ENCODE data around the gene SWAP70.

SWAP70 gene

GRCh38 chr11:9776203-9776602 lies 112.3 kb downstream of the SWAP70 start:
- DNase-seq (ENCODE audit: low read depth, low spot score) = no peak

- no peak for DNase-seq (ENCODE audit: low read depth, low spot score)
Measured at GRCh38 chr11:9777066-9777465, 113.2 kb downstream of the SWAP70 start.

- DNase-seq (ENCODE audit: low read depth, low spot score) = no peak
Measured at GRCh38 chr11:9777525-9777924, 113.6 kb downstream of the SWAP70 start.

GRCh38 chr11:9780929-9781328 lies 117.1 kb downstream of the SWAP70 start:
- DNase-seq (ENCODE audit: low read depth, low spot score) = no peak

DNA sequence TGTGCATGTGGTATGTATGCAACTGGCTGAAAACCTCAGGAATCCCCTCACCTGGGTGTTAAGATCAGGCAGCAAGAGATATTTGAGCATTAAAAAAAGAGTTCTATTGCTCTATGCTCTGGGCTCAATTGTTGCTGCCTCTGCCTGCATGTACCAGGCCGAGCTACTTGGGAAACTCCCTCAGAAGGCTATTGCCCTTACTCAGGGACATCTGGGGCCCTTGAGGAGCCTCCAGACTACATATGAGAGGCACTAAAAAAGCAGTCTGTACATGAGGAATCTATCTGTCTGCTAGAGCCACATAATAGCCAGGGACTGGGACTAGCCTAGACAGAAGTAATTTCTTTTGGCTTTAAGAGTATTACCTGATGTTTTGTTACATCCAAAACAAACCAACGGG lies 120.1 kb downstream of the SWAP70 start:
- no peak for DNase-seq (ENCODE audit: low read depth, low spot score)

DNA sequence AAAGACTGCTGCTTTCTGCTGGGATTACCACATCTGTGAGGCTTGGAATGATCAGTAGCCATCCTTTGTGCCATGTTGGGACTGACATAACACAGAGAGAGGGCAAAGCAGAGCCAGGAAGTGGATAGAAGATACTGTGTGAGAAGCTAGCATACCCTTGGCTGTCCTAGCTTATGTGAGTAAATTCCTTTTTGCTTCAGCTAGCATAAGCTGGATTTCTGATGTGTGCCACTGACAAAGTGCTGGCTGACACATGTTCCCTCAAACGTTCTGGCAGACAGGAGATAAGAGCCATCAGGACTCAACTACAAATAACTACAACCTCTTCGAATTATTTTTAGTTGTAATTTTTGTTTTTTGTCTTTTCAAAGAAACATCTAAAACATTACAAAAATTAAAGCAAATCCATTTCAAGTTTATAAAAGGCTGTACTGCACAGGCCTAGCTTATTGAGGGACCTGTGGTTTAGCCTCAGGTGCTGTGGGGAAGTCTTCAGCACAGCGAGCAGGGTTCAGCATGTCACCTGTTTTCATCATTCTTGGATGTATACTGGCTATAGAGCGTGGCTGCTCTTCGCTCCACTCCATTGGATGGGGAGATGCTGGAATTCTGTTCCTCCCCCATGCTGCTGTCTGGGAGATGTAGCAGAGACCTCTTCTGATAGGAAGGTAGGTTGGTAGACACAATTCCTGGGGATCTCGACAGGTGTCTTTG lies 120.9 kb downstream of the SWAP70 start:
- DNase-seq (ENCODE audit: low read depth, low spot score) = no peak

- DNase-seq (ENCODE audit: low read depth, low spot score) = no peak
Measured at GRCh38 chr11:9787260-9787659, 123.4 kb downstream of the SWAP70 start.

GRCh38 chr11:9787981-9788521 lies 124.2 kb downstream of the SWAP70 start:
- DNase-seq (ENCODE audit: low read depth, low spot score) = no peak

DNA sequence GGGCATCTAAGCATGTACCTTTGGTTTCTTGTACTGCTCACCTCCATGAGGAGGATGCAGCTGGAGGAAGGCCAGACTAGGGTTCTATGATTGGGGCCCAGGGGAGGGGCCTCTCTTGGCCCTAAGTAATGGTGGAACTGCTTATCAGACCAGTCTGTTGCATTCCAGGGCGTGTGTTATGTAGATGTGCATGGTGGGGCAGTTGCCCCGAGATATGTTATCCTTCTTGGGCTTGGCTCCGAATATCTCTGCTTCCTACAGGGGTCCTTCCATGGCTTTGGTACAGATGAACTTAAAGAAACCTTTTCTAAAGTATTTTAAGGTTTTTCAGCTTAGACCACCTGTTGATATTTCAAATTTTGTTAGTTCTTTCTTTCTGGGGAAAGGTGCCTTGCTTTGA lies 126.0 kb downstream of the SWAP70 start:
- no peak for DNase-seq (ENCODE audit: low read depth, low spot score)

DNA sequence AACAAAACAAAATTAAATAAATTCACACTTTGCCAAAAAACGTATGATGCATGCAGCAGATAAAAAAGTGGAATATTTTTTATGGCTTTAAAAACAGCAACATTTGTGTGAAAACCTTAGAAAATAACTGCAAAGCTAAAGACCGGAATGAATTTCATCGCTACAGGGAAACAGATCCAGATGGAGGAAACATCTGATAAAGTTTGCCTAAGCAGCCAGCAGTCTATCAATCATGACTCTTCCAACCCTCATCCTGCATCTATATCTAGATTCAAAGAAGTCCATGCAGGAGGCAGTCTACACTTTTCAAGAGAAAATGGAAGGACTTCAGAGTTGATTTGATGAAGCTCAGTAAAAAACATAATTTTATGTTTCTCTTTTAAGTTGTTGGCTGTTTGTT lies 126.8 kb downstream of the SWAP70 start:
- DNase-seq (ENCODE audit: low read depth, low spot score) = no peak

DNA sequence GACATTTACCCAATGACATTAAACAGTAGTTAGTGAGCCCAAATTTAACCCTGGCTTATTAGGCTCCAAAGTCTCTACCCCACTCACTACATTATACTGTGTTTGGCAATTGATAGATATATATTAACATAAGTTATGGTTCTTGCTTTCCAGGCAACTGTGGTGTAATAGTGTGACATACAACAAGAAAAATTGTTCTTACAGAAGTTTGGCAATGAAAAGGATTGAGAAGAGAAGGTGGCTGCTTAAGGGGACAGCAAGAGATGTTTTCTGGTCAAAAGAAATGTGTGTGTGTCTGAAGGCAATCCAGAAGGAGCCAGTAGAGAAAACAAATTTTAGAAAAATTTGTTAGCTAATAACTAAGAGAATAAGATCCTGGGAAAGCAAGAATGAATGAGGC lies 132.4 kb downstream of the SWAP70 start:
- no peak for DNase-seq (ENCODE audit: low read depth, low spot score)

GRCh38 chr11:9796854-9797253 lies 133.0 kb downstream of the SWAP70 start:
- DNase-seq (ENCODE audit: low read depth, low spot score) = no peak

DNA sequence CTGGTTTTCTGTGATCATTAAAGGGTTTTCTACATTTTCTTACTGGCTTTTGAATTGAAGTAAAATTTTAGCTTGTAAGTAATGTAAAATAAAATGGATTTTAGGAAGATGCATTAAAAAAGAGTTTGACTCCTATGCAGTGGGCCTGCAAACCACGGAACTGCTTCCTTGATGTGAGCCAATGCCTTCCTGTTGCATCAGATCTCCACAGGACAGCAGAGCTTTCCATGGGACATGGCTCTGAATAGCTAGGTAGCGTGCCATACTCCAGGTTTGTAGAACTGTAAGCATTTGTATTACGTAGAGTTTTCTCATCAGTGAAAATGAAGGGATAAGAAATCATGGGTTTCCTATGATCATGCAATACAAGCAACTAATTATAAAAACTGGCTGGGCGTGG lies 133.4 kb downstream of the SWAP70 start:
- DNase-seq (ENCODE audit: low read depth, low spot score) = no peak

GRCh38 chr11:9799886-9800285 lies 136.0 kb downstream of the SWAP70 start:
- no peak for DNase-seq (ENCODE audit: low read depth, low spot score)

DNA sequence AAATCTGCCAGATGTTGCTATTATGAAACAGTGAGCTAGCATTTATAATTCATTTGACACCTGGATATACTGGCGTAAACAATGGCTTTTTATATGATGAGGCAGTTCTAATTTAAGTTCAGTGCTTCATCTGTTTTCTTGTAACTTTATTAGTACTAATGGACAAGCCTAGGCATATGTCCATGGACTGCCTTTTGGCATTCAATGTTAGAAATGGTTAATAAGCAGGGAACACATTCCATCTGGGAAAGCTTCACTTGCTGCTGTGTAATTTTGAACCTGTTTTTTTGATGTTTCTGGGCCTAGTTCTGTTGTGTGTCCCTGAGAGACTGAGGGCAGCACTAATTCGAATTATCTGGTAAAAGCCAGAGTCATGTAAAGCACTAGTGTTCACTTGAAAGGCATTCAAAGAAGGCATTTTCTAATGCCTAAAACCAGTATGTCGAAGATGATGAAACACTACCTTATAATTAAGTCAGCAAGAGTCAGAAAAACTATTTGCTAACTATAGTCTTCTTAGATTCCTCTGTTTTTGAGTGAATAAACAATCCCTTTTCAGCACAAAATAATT lies 138.5 kb downstream of the SWAP70 start:
- DNase-seq (ENCODE audit: low read depth, low spot score) = no peak

All from activated naive CD8-positive, alpha-beta T cell treated with anti-CD3 and anti-CD28 coated beads, Interleukin-2, amount 50 U/mL, for 16 hours (primary cell).